ENCODE results near the gene ERN1. TPM values are rescaled to one million over a fixed set of nuclear protein-coding genes. Genes with fewer than 3 reads are reported as not detected.

ERN1 gene
- total and polyA plus RNA-seq, 8 donors: 10.6 to 45.0 (median 11.5) TPM

GRCh38 chr17:64058621-64059020 lies 71.3 kb downstream of the ERN1 start:
- Histone ChIP-seq H3K4me3 (no peak overlapping the region), H3K27me3 (no peaks in the 10 kb centered on the region), H3K4me1 (peaks cover 0 to 32% of the 10 kb centered on the region in 2 donors), H3K36me3 (peaks cover 0 to 90% of the 10 kb centered on the region in 2 donors), H3K27ac (no peak overlapping the region), H3K9me3 (no peaks in the 10 kb centered on the region)
- no peak for TF ChIP-seq CTCF (IDR thresholded peaks at IDR 0.05)
- ATAC-seq (no peak), DNase-seq (no peak)
- intact Hi-C loops (cut with DNase I): no loop called here

- Histone ChIP-seq H3K27me3 (no peaks in the 10 kb centered on the region), H3K36me3 (peaks cover 0 to 98% of the 10 kb centered on the region in 2 donors), H3K9me3 (no peaks in the 10 kb centered on the region), H3K4me1 (peaks cover 0 to 24% of the 10 kb centered on the region in 2 donors), H3K27ac (no peak overlapping the region), H3K4me3 (no peak overlapping the region)
- intact Hi-C loops (cut with DNase I): no loop called here
- TF ChIP-seq CTCF (IDR thresholded peaks at IDR 0.05): no peak
- ATAC-seq (no peak), DNase-seq (no peak)
These were observed 72.2 kb downstream of the ERN1 start for GRCh38 chr17:64057701-64058263.

- H3K27ac ChIP-seq: no peak overlapping the region
- no peak overlapping the region for H3K4me3 ChIP-seq
- peaks cover 0 to 100% of the 10 kb centered on the region in 2 donors for H3K36me3 ChIP-seq
- DNase-seq (no peak), ATAC-seq (no peak)
- no peaks in the 10 kb centered on the region for H3K27me3 ChIP-seq
- TF ChIP-seq CTCF (IDR thresholded peaks at IDR 0.05): no peak
- no peaks in the 10 kb centered on the region for H3K9me3 ChIP-seq
- peaks cover 0 to 12% of the 10 kb centered on the region in 2 donors for H3K4me1 ChIP-seq
- intact Hi-C loops (cut with DNase I): no loop called here
These were observed 73.5 kb downstream of the ERN1 start for GRCh38 chr17:64056269-64057005.

GRCh38 chr17:64055183-64056142 lies 74.5 kb downstream of the ERN1 start:
- DNase-seq: no peak
- H3K36me3 ChIP-seq: peaks cover 0 to 100% of the 10 kb centered on the region in 2 donors
- H3K27ac ChIP-seq: no peak overlapping the region
- TF ChIP-seq CTCF (IDR thresholded peaks at IDR 0.05): no peak
- intact Hi-C loops (cut with DNase I): no loop called here
- no peaks in the 10 kb centered on the region for H3K9me3 ChIP-seq
- H3K27me3 ChIP-seq: no peaks in the 10 kb centered on the region
- H3K4me1 ChIP-seq: peaks cover 0 to 2% of the 10 kb centered on the region in 2 donors
- ATAC-seq: no peak
- H3K4me3 ChIP-seq: no peak overlapping the region

- no peak for TF ChIP-seq CTCF (IDR thresholded peaks at IDR 0.05)
- Histone ChIP-seq H3K27ac (no peak overlapping the region), H3K36me3 (peaks cover 0 to 100% of the 10 kb centered on the region in 2 donors), H3K4me1 (no peaks in the 10 kb centered on the region), H3K27me3 (no peaks in the 10 kb centered on the region), H3K9me3 (no peaks in the 10 kb centered on the region), H3K4me3 (no peak overlapping the region)
- no peak for DNase-seq
- intact Hi-C loops (cut with DNase I): no loop called here
- ATAC-seq: no peak
These were observed 75.6 kb downstream of the ERN1 start for GRCh38 chr17:64054304-64054703.
